B cell (primary cell): ENCODE results near the gene CD63. TPM values are rescaled to one million over a fixed set of nuclear protein-coding genes. Genes with fewer than 3 reads are reported as not detected.

Experiments used
- ATAC-seq: fragments of 200-7000 bp; cut with Tn5 transposase; one replicate; pipeline ENCODE4 v1.10.0; 2021; ENCODE audit warnings: low read depth, mild to moderate bottlenecking, moderate number of reproducible peaks, moderate library complexity
- CTCF ChIA-PET: fragments of 350-600 bp; sonication (Branson Sonifier 250); formaldehyde crosslinking; loops from one replicate; lab custom pipeline; 2021; ENCODE audit warnings: antibody characterized with exemption, inconsistent platforms; lab: Charles Lee
- POLR2A ChIA-PET: fragments of 350-600 bp; sonication (Branson Sonifier 250); formaldehyde crosslinking; loops from one replicate; lab custom pipeline; 2021; ENCODE audit warnings: antibody characterized with exemption; lab: Charles Lee
- DNase-seq: peaks from one replicate; pipeline ENCODE4 v3.0.0; 2013
- H2AFZ ChIP-seq: 2 replicates; pipeline ENCODE4 v1.6.1; 2012; ENCODE audit warnings: mild to moderate bottlenecking, low read depth, low read length; ENCODE audit not compliant: insufficient read depth, poor library complexity, severe bottlenecking
- H3K27ac ChIP-seq, 2 donors: 1 replicate in 1 of 2; 2 replicates in 1 of 2; pipeline ENCODE4 v1.5.1; 2012 to 2013; ENCODE audit warnings: low read length in 2 of 2, mild to moderate bottlenecking in 2 of 2, moderate library complexity in 1 of 2
- H3K27me3 ChIP-seq, 4 experiments: fragments of 200-600 bp in 1 of 4; sonication (generic) in 1 of 4; replicated peaks in 1 of 4; 1 replicate in 2 of 4; 2 replicates in 2 of 4; pipeline versions ENCODE4 v1.6.1 to v1.7.0; 2013 to 2016; ENCODE audit warnings: low read length in 3 of 4, mild to moderate bottlenecking in 2 of 4, mixed read lengths in 1 of 4, moderate library complexity in 1 of 4; ENCODE audit not compliant: insufficient read depth in 4 of 4, control insufficient read depth in 3 of 4; ENCODE audit errors: control extremely low read depth in 1 of 4
- H3K36me3 ChIP-seq, 2 experiments: replicated peaks in 1 of 2; 1 replicate in 1 of 2; 2 replicates in 1 of 2; pipeline versions ENCODE4 v1.6.1 to v1.7.1; 2013; ENCODE audit warnings: low read length in 1 of 2; ENCODE audit not compliant: insufficient read depth in 2 of 2, control insufficient read depth in 1 of 2; ENCODE audit errors: control extremely low read depth in 1 of 2, extremely low read depth in 1 of 2
- H3K4me1 ChIP-seq, 2 donors: fragments of 200-600 bp in 1 of 2; sonication (generic) in 1 of 2; 1 replicate in 1 of 2; 2 replicates in 1 of 2; pipeline versions ENCODE4 v1.5.1 to v1.6.1; 2013 to 2017; ENCODE audit warnings: low read length in 2 of 2; ENCODE audit not compliant: control insufficient read depth in 2 of 2, insufficient read depth in 2 of 2
- H3K4me2 ChIP-seq: replicated peaks from 2 replicates; pipeline ENCODE3; 2012; ENCODE audit warnings: mild to moderate bottlenecking, low read depth, low read length; ENCODE audit not compliant: poor library complexity, severe bottlenecking
- H3K4me3 ChIP-seq, 5 experiments: fragments of 200-600 bp in 1 of 5; sonication (generic) in 1 of 5; 1 replicate in 3 of 5; 2 replicates in 2 of 5; pipeline versions ENCODE4 v1.5.1 to v1.7.0; 2011 to 2016; ENCODE audit warnings: low read length in 4 of 5, mild to moderate bottlenecking in 4 of 5, low read depth in 2 of 5, control low read depth in 1 of 5, moderate library complexity in 1 of 5; ENCODE audit not compliant: insufficient read depth in 1 of 5; ENCODE audit errors: control extremely low read depth in 1 of 5, extremely low read depth in 1 of 5
- H3K79me2 ChIP-seq: fragments of 200-600 bp; sonication (generic); one replicate; pipeline ENCODE4 v1.6.0; 2016; ENCODE audit warnings: low read length; ENCODE audit not compliant: control insufficient read depth, insufficient read depth
- H3K9ac ChIP-seq: fragments of 200-600 bp; sonication (generic); 2 replicates; pipeline ENCODE4 v1.6.1; 2017; ENCODE audit warnings: mild to moderate bottlenecking, low read length, moderate library complexity
- H3K9me3 ChIP-seq, 3 donors: one replicate each; pipeline versions ENCODE4 v1.6.1 to v1.7.1; 2013; ENCODE audit warnings: low read length in 2 of 3; ENCODE audit not compliant: control insufficient read depth in 2 of 3, insufficient read depth in 1 of 3; ENCODE audit errors: control extremely low read depth in 1 of 3
- H4K20me1 ChIP-seq: 2 replicates; pipeline ENCODE4 v1.6.0; 2012; ENCODE audit warnings: mild to moderate bottlenecking, low read length; ENCODE audit not compliant: insufficient read depth, control insufficient read depth, poor library complexity, severe bottlenecking
- H3K27ac Mint-ChIP-seq: one replicate; pipeline ENCODE4 v1.8.0; 2021; ENCODE audit warnings: mixed read lengths
- H3K27me3 Mint-ChIP-seq: one replicate; pipeline ENCODE4 v1.8.0; 2021; ENCODE audit warnings: mixed read lengths
- H3K4me1 Mint-ChIP-seq: one replicate; pipeline ENCODE4 v1.8.0; 2021; ENCODE audit warnings: mixed read lengths
- H3K4me3 Mint-ChIP-seq: one replicate; pipeline ENCODE4 v1.8.0; 2021; ENCODE audit warnings: mixed read lengths
- H3K9me3 Mint-ChIP-seq: one replicate; pipeline ENCODE4 v1.8.0; 2022; ENCODE audit warnings: mixed read lengths; ENCODE audit not compliant: insufficient read depth
- CTCF ChIP-seq: fragments of 200-600 bp; IDR thresholded peaks from one replicate; pipeline ENCODE4 v1.8.0; 2022; ENCODE audit warnings: antibody characterized with exemption, mild to moderate bottlenecking
- EZH2 ChIP-seq: IDR thresholded peaks from 2 replicates; pipeline ENCODE4 v1.6.1; 2012; ENCODE audit warnings: borderline replicate concordance, low read depth, mild to moderate bottlenecking, moderate library complexity, low read length; ENCODE audit not compliant: insufficient read depth, poor library complexity, severe bottlenecking
- WGBS: methylation state at CpG from one replicate; pipeline ENCODE4 v1.1.5; 2013; ENCODE audit warnings: missing lambda C conversion rate; ENCODE audit not compliant: insufficient coverage; 5-methylcytosine and 5-hydroxymethylcytosine counted together
- intact Hi-C: fragments of 100-400 bp; cut with micrococcal nuclease; formaldehyde crosslinking; loops from one replicate; pipeline ENCODE4 v1.10.0; 2022
- polyA plus RNA-seq: library from polyadenylated mRNA; depleted of rRNA; stranded (reverse); fragments of >200 nt; gene quantifications from 2 replicates; pipeline ENCODE4 v1.2.3, GENCODE V29; 2012
- total RNA-seq, 2 donors: library from RNA; stranded (reverse); fragments of 120-200 nt in 1 of 2; gene quantifications; 1 replicate in 1 of 2; 2 replicates in 1 of 2; pipeline versions ENCODE4 v1.2.3 to v1.2.4, GENCODE V29; 2013 to 2022

CD63 gene
- total and polyA plus RNA-seq, 2 donors (not counting 1 experiment from before 2014, with no cell fraction given), result 43.0 to 104 TPM

DNA sequence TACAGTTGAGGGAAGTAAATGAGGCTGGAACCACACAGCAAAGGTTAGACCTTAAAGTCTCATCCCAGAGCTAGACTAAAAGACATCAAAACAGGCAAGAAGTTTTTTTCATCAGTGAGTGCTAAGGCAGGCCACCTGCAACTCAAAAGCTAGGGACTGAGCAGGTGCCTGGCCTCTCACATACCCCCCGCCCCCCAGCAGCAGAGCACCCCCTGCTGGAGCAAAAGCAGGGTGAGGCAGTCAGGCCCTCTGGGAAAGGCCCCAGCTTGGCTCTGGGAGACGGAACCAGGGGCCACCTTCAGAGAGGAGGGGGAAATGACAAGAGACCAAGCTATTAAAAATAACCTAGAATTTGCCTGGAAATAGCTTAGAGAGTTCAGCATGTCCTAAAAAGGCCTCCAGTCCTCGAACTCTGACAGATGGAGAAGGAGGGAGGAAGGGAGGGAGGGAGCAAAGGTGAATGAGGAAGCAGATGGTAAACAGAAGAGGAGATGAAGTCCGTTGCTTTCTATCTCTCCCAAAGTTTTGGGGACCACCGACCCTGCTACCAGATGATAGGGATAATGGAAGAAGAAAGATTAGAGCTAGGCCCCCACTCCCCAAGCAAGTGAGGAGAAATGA is 22.9 kb downstream of the CD63 start:
- H3K27me3 ChIP-seq, result peaks cover 0 to 20% (median 8%) of the 10 kb centered on the region in 4 experiments
- 20% methylated on average over 2 of the region's 5 CpGs for WGBS
- Mint-ChIP-seq H3K27ac (no peak overlapping the region), H3K4me1 (peaks cover 28% of the 10 kb centered on the region), H3K4me3 (peak overlapping the region; percentile 14), H3K27me3 (peaks cover 18% of the 10 kb centered on the region), H3K9me3 (no peaks in the 10 kb centered on the region)
- H4K20me1 ChIP-seq, result no peaks in the 10 kb centered on the region
- H3K4me1 ChIP-seq, result peaks cover 19 to 21% of the 10 kb centered on the region in 2 donors
- ATAC-seq (no peak), DNase-seq (peak; percentile 53)
- POLR2A ChIA-PET, result interaction anchor here (0.6 to 1.0 kb wide), 2 partner anchors 10 to 17 kb away, joined by 3 to 4 read pairs; partner anchors contain the start of gene BLOC1S1
- CTCF ChIA-PET, result interaction anchor here (0.9 to 2.8 kb wide), 11 partner anchors 8 to 60 kb away, joined by 3 to 15 read pairs (median 4); partner anchors contain the start of gene BLOC1S1
- TF ChIP-seq CTCF (peak; percentile 41), EZH2 (no peak)
- H3K79me2 ChIP-seq, result no peaks in the 10 kb centered on the region
- H3K9ac ChIP-seq, result no peak overlapping the region
- H3K4me2 ChIP-seq, result no peak overlapping the region
- H3K36me3 ChIP-seq, result no peaks in the 10 kb centered on the region
- intact Hi-C loops, result loop anchor here (5.0 kb wide), 1 partner anchor 34 kb away; no protein-coding TSS in a partner anchor
- H3K4me3 ChIP-seq, result no peak overlapping the region
- no peak overlapping the region for H2AFZ ChIP-seq
- H3K9me3 ChIP-seq, result no peaks in the 10 kb centered on the region
- H3K27ac ChIP-seq, result no peak overlapping the region
